H9 (cell line): ENCODE measurements around the gene LRWD1. TPM values are rescaled to one million over a fixed set of nuclear protein-coding genes. Genes with fewer than 3 reads are reported as not detected.

Experiments used
- DNase-seq: peaks from one replicate; pipeline ENCODE4 v3.0.0-alpha.2; 2017
- H2AFZ ChIP-seq: one replicate; pipeline ENCODE4 v1.6.1; 2013; ENCODE audit warnings: mild to moderate bottlenecking, low read length, control low read depth, moderate library complexity
- H2AK5ac ChIP-seq: 2 replicates; pipeline ENCODE4 v1.6.1; 2013; ENCODE audit warnings: low read length, control low read depth, mixed read lengths; ENCODE audit not compliant: insufficient read length
- H2BK120ac ChIP-seq: one replicate; pipeline ENCODE4 v1.6.1; 2013; ENCODE audit warnings: low read depth, mild to moderate bottlenecking, low read length, control low read depth, inconsistent platforms; ENCODE audit not compliant: poor library complexity, severe bottlenecking
- H2BK12ac ChIP-seq: 2 replicates; pipeline ENCODE4 v1.6.1; 2013; ENCODE audit warnings: low read length, control low read depth, mixed read lengths, low read depth; ENCODE audit not compliant: insufficient read length
- H2BK15ac ChIP-seq: 2 replicates; pipeline ENCODE4 v1.6.1; 2013; ENCODE audit warnings: low read depth, low read length, control low read depth
- H2BK20ac ChIP-seq: one replicate; pipeline ENCODE4 v1.6.1; 2013; ENCODE audit warnings: low read depth, mild to moderate bottlenecking, low read length, control low read depth, inconsistent platforms; ENCODE audit not compliant: poor library complexity, severe bottlenecking
- H2BK5ac ChIP-seq: 2 replicates; pipeline ENCODE4 v1.6.1; 2013; ENCODE audit warnings: low read length, control low read depth, mixed read lengths; ENCODE audit not compliant: insufficient read length
- H3K14ac ChIP-seq: 2 replicates; pipeline ENCODE4 v1.6.1; 2013; ENCODE audit warnings: low read length, control low read depth; ENCODE audit not compliant: insufficient read depth
- H3K18ac ChIP-seq: 2 replicates; pipeline ENCODE4 v1.6.1; 2013; ENCODE audit warnings: low read depth, mild to moderate bottlenecking, mixed read lengths, low read length, control low read depth; ENCODE audit not compliant: insufficient read length
- H3K23ac ChIP-seq: 2 replicates; pipeline ENCODE4 v1.6.1; 2013; ENCODE audit warnings: low read length, control low read depth, mixed read lengths, low read depth; ENCODE audit not compliant: insufficient read length
- H3K23me2 ChIP-seq: 2 replicates; pipeline ENCODE4 v1.6.1; 2013; ENCODE audit warnings: low read depth, mild to moderate bottlenecking, mixed read lengths, low read length, control low read depth; ENCODE audit not compliant: insufficient read length, poor library complexity, severe bottlenecking
- H3K27ac ChIP-seq: 2 replicates; pipeline ENCODE4 v1.5.1; 2013; ENCODE audit warnings: low read length, control low read depth, mixed read lengths, low read depth; ENCODE audit not compliant: insufficient read length
- H3K27me3 ChIP-seq: 2 replicates; pipeline ENCODE4 v1.6.1; 2013; ENCODE audit warnings: low read length, control low read depth, inconsistent platforms; ENCODE audit not compliant: insufficient read depth
- H3K4ac ChIP-seq: 2 replicates; pipeline ENCODE4 v1.6.1; 2013; ENCODE audit warnings: low read depth, mild to moderate bottlenecking, control low read depth, inconsistent platforms, low read length, moderate library complexity
- H3K4me1 ChIP-seq: 2 replicates; pipeline ENCODE4 v1.6.1; 2013; ENCODE audit warnings: low read length, control low read depth, inconsistent platforms; ENCODE audit not compliant: insufficient read depth
- H3K4me2 ChIP-seq: 2 replicates; pipeline ENCODE4 v1.6.1; 2013; ENCODE audit warnings: low read length, control low read depth, mixed read lengths; ENCODE audit not compliant: insufficient read length, insufficient read depth
- H3K56ac ChIP-seq: 2 replicates; pipeline ENCODE4 v1.6.1; 2013; ENCODE audit warnings: low read depth, mild to moderate bottlenecking, mixed read lengths, low read length, control low read depth; ENCODE audit not compliant: insufficient read length
- H3K79me1 ChIP-seq: 2 replicates; pipeline ENCODE4 v1.6.1; 2013; ENCODE audit warnings: low read depth, mild to moderate bottlenecking, moderate library complexity, low read length, control low read depth, inconsistent platforms; ENCODE audit not compliant: insufficient read depth, poor library complexity, severe bottlenecking
- H3K79me2 ChIP-seq: 2 replicates; pipeline ENCODE4 v1.6.1; 2013; ENCODE audit warnings: low read length, control low read depth, inconsistent platforms; ENCODE audit not compliant: insufficient read depth
- H3K9ac ChIP-seq: 2 replicates; pipeline ENCODE4 v1.6.1; 2013; ENCODE audit warnings: low read length, control low read depth, mixed read lengths; ENCODE audit not compliant: insufficient read length; ENCODE audit errors: extremely low read depth
- H3K9me3 ChIP-seq: one replicate; pipeline ENCODE4 v1.6.1; 2013; ENCODE audit warnings: low read depth, low read length, inconsistent platforms; ENCODE audit not compliant: control insufficient read depth
- H3T11ph ChIP-seq: one replicate; pipeline ENCODE4 v1.6.1; 2013; ENCODE audit warnings: mild to moderate bottlenecking, low read length, control low read depth, inconsistent platforms
- H4K20me1 ChIP-seq: one replicate; pipeline ENCODE4 v1.6.1; 2013; ENCODE audit not compliant: control insufficient read depth, insufficient read length, insufficient read depth
- H4K5ac ChIP-seq: 2 replicates; pipeline ENCODE4 v1.6.1; 2013; ENCODE audit warnings: low read depth, mild to moderate bottlenecking, mixed read lengths, low read length, control low read depth; ENCODE audit not compliant: insufficient read length
- H4K8ac ChIP-seq: replicated peaks from 2 replicates; pipeline ENCODE4 v1.6.1; 2013; ENCODE audit warnings: low read length, control low read depth, mixed read lengths, low read depth; ENCODE audit not compliant: insufficient read length
- H4K91ac ChIP-seq: 2 replicates; pipeline ENCODE4 v1.6.1; 2013; ENCODE audit warnings: low read depth, mild to moderate bottlenecking, moderate library complexity, mixed read lengths, low read length, control low read depth; ENCODE audit not compliant: insufficient read length
- H3K27ac Mint-ChIP-seq, 3 experiments: 2 replicates in 2 of 3; 3 replicates in 1 of 3; pipeline ENCODE4 v1.8.0; 2020 to 2021; ENCODE audit warnings: mixed read lengths in 3 of 3, mild to moderate bottlenecking in 1 of 3, moderate library complexity in 1 of 3
- H3K27me3 Mint-ChIP-seq: 2 replicates; pipeline ENCODE4 v1.8.0; 2021; ENCODE audit warnings: low read depth, mild to moderate bottlenecking, moderate library complexity, mixed read lengths
- H3K36me3 Mint-ChIP-seq, 3 experiments: 2 replicates in 2 of 3; 3 replicates in 1 of 3; pipeline ENCODE4 v1.8.0; 2020 to 2021; ENCODE audit warnings: low read depth in 3 of 3, mixed read lengths in 3 of 3; ENCODE audit not compliant: insufficient read depth in 1 of 3
- H3K4me1 Mint-ChIP-seq, 2 experiments: 2 replicates each; pipeline ENCODE4 v1.8.0; 2020; ENCODE audit warnings: mixed read lengths in 2 of 2
- H3K4me3 Mint-ChIP-seq, 2 experiments: 2 replicates in 1 of 2; 3 replicates in 1 of 2; pipeline ENCODE4 v1.8.0; 2020 to 2021; ENCODE audit warnings: mild to moderate bottlenecking in 2 of 2, mixed read lengths in 2 of 2, moderate library complexity in 1 of 2
- H3K9me3 Mint-ChIP-seq, 2 experiments: 2 replicates in 1 of 2; 3 replicates in 1 of 2; pipeline ENCODE4 v1.8.0; 2020; ENCODE audit warnings: mild to moderate bottlenecking in 2 of 2, mixed read lengths in 2 of 2, moderate library complexity in 1 of 2
- CTCF ChIP-seq: fragments of 200-600 bp; sonication (generic); conservative IDR thresholded peaks from 3 replicates; pipeline ENCODE4 v1.8.0; 2021; ENCODE audit warnings: antibody characterized with exemption, mild to moderate bottlenecking
- WGBS: extraction: QIAGEN DNeasy Blood & Tissue Kit; methylation state at CpG from one replicate; pipeline ENCODE4 v1.1.7; 2013; ENCODE audit warnings: missing lambda C conversion rate, low lambda C conversion rate, mixed read lengths; ENCODE audit not compliant: insufficient read length; ENCODE audit errors: extremely low coverage; 5-methylcytosine and 5-hydroxymethylcytosine counted together
- total RNA-seq: library from RNA; stranded (reverse); gene quantifications from 2 replicates; pipeline ENCODE4 v1.2.1, GENCODE V29; 2021

LRWD1 gene
- total RNA-seq, 1 experiment from 2014 or later: 35.1 TPM

GRCh38 chr7:102457352-102457924 lies 7.3 kb upstream of the LRWD1 start:
- no peaks in the 10 kb centered on the region for H3K27me3 ChIP-seq
- H3K79me2 ChIP-seq: no peaks in the 10 kb centered on the region
- H4K91ac ChIP-seq: no peak overlapping the region
- no peak overlapping the region for H3K9ac ChIP-seq
- H3K4ac ChIP-seq: no peak overlapping the region
- no peaks in the 10 kb centered on the region for H4K20me1 ChIP-seq
- H3K4me3 Mint-ChIP-seq: no peak overlapping the region
- no peak overlapping the region for H4K5ac ChIP-seq
- no peak overlapping the region for H3K56ac ChIP-seq
- no peaks in the 10 kb centered on the region for H3K4me1 ChIP-seq
- no peak overlapping the region for H2AK5ac ChIP-seq
- WGBS: no CpG with 5 or more reads among the region's 40 CpGs
- H3K23me2 ChIP-seq: no peaks in the 10 kb centered on the region
- no peak overlapping the region for H3K27ac ChIP-seq
- TF ChIP-seq CTCF: no peak
- H2BK120ac ChIP-seq: no peak overlapping the region
- no peak overlapping the region for H2BK15ac ChIP-seq
- no peak overlapping the region for H2BK20ac ChIP-seq
- H3K9me3 ChIP-seq: no peaks in the 10 kb centered on the region
- DNase-seq: no peak
- H3K27me3 Mint-ChIP-seq: no peaks in the 10 kb centered on the region
- H3K14ac ChIP-seq: no peak overlapping the region
- no peak overlapping the region for H3K23ac ChIP-seq
- H4K8ac ChIP-seq: no peak overlapping the region
- no peak overlapping the region for H2BK12ac ChIP-seq
- peaks cover 7 to 46% (median 40%) of the 10 kb centered on the region in 3 experiments; a peak in 6 of 7 replicates for H3K36me3 Mint-ChIP-seq
- no peak overlapping the region for H2BK5ac ChIP-seq
- H2AFZ ChIP-seq: no peak overlapping the region
- H3K4me1 Mint-ChIP-seq: 0 out of 4 replicates have a peak, but pooled peaks cover 0 to 2% of the 10 kb centered on the region in 2 experiments
- no peak overlapping the region for H3K4me2 ChIP-seq
- no peaks in the 10 kb centered on the region for H3K79me1 ChIP-seq
- H3T11ph ChIP-seq: no peak overlapping the region
- H3K27ac Mint-ChIP-seq: peak overlapping the region in 1 of 3 experiments; percentile 79; a peak in 1 of 7 replicates
- H3K9me3 Mint-ChIP-seq: no peaks in the 10 kb centered on the region
- no peak overlapping the region for H3K18ac ChIP-seq
